AG04449 (cell line): ENCODE data around the gene SH2D3C.
"Not testable (repeated sequence)": the region's sequence is repeated elsewhere in the genome, so short reads cannot be mapped to it uniquely, and the experiment has no call there.

ENCODE experiments used
- CTCF ChIA-PET: fragments of 350-600 bp; formaldehyde crosslinking; extraction: SDS; loops from one replicate; lab custom pipeline; 2021; ENCODE audit warnings: antibody characterized with exemption; lab: Yijun Ruan, JAX
- POLR2A ChIA-PET: fragments of 400-600, 350-600 bp; formaldehyde crosslinking; extraction: SDS; loops from one replicate; lab custom pipeline; 2020; ENCODE audit warnings: antibody characterized with exemption, inconsistent platforms; lab: Yijun Ruan, JAX
- DNase-seq: peaks from one replicate; pipeline ENCODE4 v3.0.0-alpha.2; 2010; ENCODE audit warnings: low read depth, low spot score
- H3K4me3 ChIP-seq: 2 replicates; pipeline ENCODE4 v1.5.1; 2011; ENCODE audit warnings: low read depth, mild to moderate bottlenecking, control low read depth, low read length
- CTCF ChIP-seq: IDR thresholded peaks from one replicate; pipeline ENCODE4 v1.5.1; 2011; ENCODE audit warnings: mild to moderate bottlenecking, moderate library complexity, low read length, control low read depth, inconsistent platforms; ENCODE audit not compliant: insufficient read depth; ENCODE audit errors: missing control alignments

The SH2D3C gene

GRCh38 chr9:127765418-127765817 is 13.0 kb downstream of the SH2D3C start:
- no peak for DNase-seq
- H3K4me3 ChIP-seq = no peak overlapping the region
- CTCF ChIA-PET = interaction anchor here (1.2 to 4.9 kb wide), 4 partner anchors 19 to 154 kb away, joined by 5 to 26 read pairs (median 7); partner anchors contain the start of gene TOR2A
- POLR2A ChIA-PET = no interaction called here
- no peak for TF ChIP-seq CTCF

DNA sequence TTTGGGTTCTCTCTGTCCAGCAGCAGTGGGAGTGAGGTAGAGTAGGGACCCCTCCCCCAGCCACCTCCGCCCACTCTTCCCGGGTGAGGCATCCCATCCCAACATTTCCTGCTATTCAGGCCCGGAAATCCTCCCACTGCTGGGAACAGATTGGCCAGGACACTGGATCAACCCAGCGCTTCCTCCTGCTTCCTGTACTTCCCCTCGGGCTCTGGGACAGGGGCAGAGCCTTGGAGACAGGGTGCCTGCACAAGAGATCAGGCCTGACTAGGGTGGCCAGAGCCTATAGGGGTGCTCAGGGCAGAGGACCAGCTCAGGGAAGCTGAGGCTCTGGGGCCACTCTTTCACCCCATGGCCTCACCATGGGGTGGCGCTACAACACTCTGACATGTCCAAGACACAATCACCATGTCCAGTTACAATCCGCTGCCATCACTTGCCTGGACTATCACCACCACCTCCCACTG is 14.5 kb downstream of the SH2D3C start:
- no peak for TF ChIP-seq CTCF
- no peak overlapping the region for H3K4me3 ChIP-seq
- ChIA-PET POLR2A (no interaction called here), CTCF (interaction anchor here (0.8 to 2.1 kb wide), 4 partner anchors 21 to 157 kb away, joined by 3 to 4 read pairs (median 4); partner anchors contain the start of gene CDK9)
- DNase-seq = no peak

GRCh38 chr9:127762111-127762676 is 16.3 kb downstream of the SH2D3C start:
- no peak overlapping the region for H3K4me3 ChIP-seq
- no peak for TF ChIP-seq CTCF
- POLR2A ChIA-PET = no interaction called here
- DNase-seq = no peak
- CTCF ChIA-PET = interaction anchor here (0.7 to 2.1 kb wide), 3 partner anchors 28 to 159 kb away, joined by 3 to 4 read pairs (median 4); partner anchors contain the start of gene TOR2A

- ChIA-PET POLR2A (interaction anchor here (0.5 kb wide), 1 partner anchor 14 kb away, joined by 5 read pairs; no protein-coding TSS in a partner anchor), CTCF (no interaction called here)
- H3K4me3 ChIP-seq = no peak overlapping the region
- TF ChIP-seq CTCF = no peak
- DNase-seq = no peak
These were observed 16.9 kb downstream of the SH2D3C start for GRCh38 chr9:127761491-127761956.

DNA sequence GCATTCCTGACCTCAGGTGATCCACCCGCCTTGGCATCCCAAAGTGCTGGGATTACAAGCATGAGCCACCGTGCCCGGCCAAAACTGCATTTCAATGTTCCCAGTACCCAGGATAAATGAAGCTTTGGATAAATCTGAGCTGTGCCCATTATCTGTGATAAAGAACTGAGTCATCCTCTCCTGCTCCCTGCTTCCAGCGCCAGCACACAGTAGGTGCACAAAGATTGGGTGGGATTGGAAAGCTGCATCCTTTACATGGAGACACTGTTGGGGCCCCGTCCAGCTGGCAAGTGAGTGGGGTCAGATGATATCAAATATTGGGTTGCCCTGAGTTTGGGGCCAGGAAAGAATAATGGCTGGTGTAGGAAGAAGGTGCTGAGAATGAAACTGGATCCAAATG is 17.4 kb downstream of the SH2D3C start:
- DNase-seq = no peak
- H3K4me3 ChIP-seq = no peak overlapping the region
- POLR2A ChIA-PET = interaction anchor here (0.5 kb wide), 1 partner anchor 14 kb away, joined by 5 read pairs; no protein-coding TSS in a partner anchor
- TF ChIP-seq CTCF = no peak
- CTCF ChIA-PET = interaction anchor here (1.4 kb wide), 1 partner anchor 26 kb away, joined by 5 read pairs; the partner anchor contains the start of gene TOR2A

- ChIA-PET CTCF (interaction anchor here (1.0 to 1.3 kb wide), 2 partner anchors 26 kb away, joined by 3 read pairs; no protein-coding TSS in a partner anchor), POLR2A (interaction anchor here (1.9 kb wide), 1 partner anchor 24 kb away, joined by 6 read pairs; the partner anchor contains the start of gene TOR2A)
- no peak for DNase-seq
- H3K4me3 ChIP-seq = no peak overlapping the region
- TF ChIP-seq CTCF = no peak
These were observed 19.6 kb downstream of the SH2D3C start for GRCh38 chr9:127758843-127759242.

- POLR2A ChIA-PET, DNase-seq, H3K4me3 ChIP-seq: not testable (repeated sequence)
- CTCF ChIA-PET = interaction anchor here (0.8 to 1.4 kb wide), 2 partner anchors 22 to 115 kb away, joined by 4 to 5 read pairs; partner anchors contain the start of gene TOR2A
These were observed 21.7 kb downstream of the SH2D3C start for GRCh38 chr9:127756776-127757175.
